ENCODE measurements around the gene APC2. TPM values are rescaled to one million over a fixed set of nuclear protein-coding genes. Genes with fewer than 3 reads are reported as not detected.

APC2 gene
- total RNA-seq, 1 experiment from 2014 or later, result 1.4 TPM

GRCh38 chr19:1495799-1496713, 46.1 kb downstream of the APC2 start (continued):
- TF ChIP-seq E2F4 (CRISPR knock-in tag; IDR thresholded peaks at IDR 0.05; ENCODE audit: borderline replicate concordance, low read depth) (no peak), ZNF425 (CRISPR knock-in tag; conservative IDR thresholded peaks at IDR 0.05) (no peak), NR2C2 (CRISPR knock-in tag; IDR thresholded peaks at IDR 0.05) (no peak), MYBL2 (CRISPR knock-in tag; IDR thresholded peaks at IDR 0.05) (no peak), RELA (CRISPR knock-in tag; IDR thresholded peaks at IDR 0.05; ENCODE audit: borderline replicate concordance) (no peak), GTF2I (CRISPR knock-in tag; conservative IDR thresholded peaks at IDR 0.05) (no peak)

- Mint-ChIP-seq H3K9me3 (no peaks in the 10 kb centered on the region), H3K4me3 (no peak overlapping the region), H3K27ac (no peak overlapping the region), H3K4me1 (peaks cover 2% of the 10 kb centered on the region), H3K36me3 (peaks cover 5% of the 10 kb centered on the region; the same call in 1 of the 2 replicates), H3K27me3 (ENCODE audit: low read depth) (peaks cover 23% of the 10 kb centered on the region)
- ChIA-PET CTCF (no interaction called here), POLR2A (no interaction called here)
- no peak for DNase-seq (ENCODE audit: low spot score)
- no peak for ATAC-seq
- no peak for TF ChIP-seq GTF2I (CRISPR knock-in tag; conservative IDR thresholded peaks at IDR 0.05)
- no peak for TF ChIP-seq ZNF317 (CRISPR knock-in tag; IDR thresholded peaks at IDR 0.05; ENCODE audit: borderline replicate concordance, low read depth)
- TF ChIP-seq NR1H2 (CRISPR knock-in tag; IDR thresholded peaks at IDR 0.05), result no peak
- TF ChIP-seq AR (CRISPR knock-in tag; IDR thresholded peaks at IDR 0.05), result no peak
- no peak for TF ChIP-seq SOX15 (CRISPR knock-in tag; IDR thresholded peaks at IDR 0.05)
- TF ChIP-seq ARID4B (CRISPR knock-in tag; IDR thresholded peaks at IDR 0.05; ENCODE audit: borderline replicate concordance), result no peak
- TF ChIP-seq MXD4 (CRISPR knock-in tag; IDR thresholded peaks at IDR 0.05; ENCODE audit: borderline replicate concordance), result no peak
- TF ChIP-seq TP53 (CRISPR knock-in tag; IDR thresholded peaks at IDR 0.05), result no peak
- TF ChIP-seq GRHL2 (CRISPR knock-in tag; IDR thresholded peaks at IDR 0.05; ENCODE audit: insufficient replicate concordance, severe bottlenecking), result no peak
- TF ChIP-seq MYBL2 (CRISPR knock-in tag; IDR thresholded peaks at IDR 0.05), result no peak
- no peak for TF ChIP-seq KAT7 (CRISPR knock-in tag; IDR thresholded peaks at IDR 0.05; ENCODE audit: borderline replicate concordance)
- no peak for TF ChIP-seq USF2 (CRISPR knock-in tag; IDR thresholded peaks at IDR 0.05)
- no peak for TF ChIP-seq NR3C1 (CRISPR knock-in tag; conservative IDR thresholded peaks at IDR 0.05; ENCODE audit: low read depth)
- TF ChIP-seq IRF1 (CRISPR knock-in tag; IDR thresholded peaks at IDR 0.05), result no peak
Measured at GRCh38 chr19:1496714-1497577, 47.0 kb downstream of the APC2 start.

Data from WTC11 (cell line).